Progenitor cell of endocrine pancreas (in vitro differentiated cells): ENCODE data around the gene PLAC8. TPM values are rescaled to one million over a fixed set of nuclear protein-coding genes. Genes with fewer than 3 reads are reported as not detected.

Source experiments
- DNase-seq: peaks from one replicate; pipeline ENCODE4 v3.0.0; 2021; ENCODE audit warnings: low spot score; ENCODE audit not compliant: unreplicated experiment
- H3K27ac Mint-ChIP-seq: 2 replicates; pipeline ENCODE4 v1.8.0; 2021; ENCODE audit warnings: mild to moderate bottlenecking, moderate library complexity, mixed read lengths
- H3K27me3 Mint-ChIP-seq: 2 replicates; pipeline ENCODE4 v1.8.0; 2021; ENCODE audit warnings: mixed read lengths
- H3K36me3 Mint-ChIP-seq: 2 replicates; pipeline ENCODE4 v1.8.0; 2022; ENCODE audit warnings: mixed read lengths; ENCODE audit not compliant: insufficient read depth
- H3K4me1 Mint-ChIP-seq: 2 replicates; pipeline ENCODE4 v1.8.0; 2021; ENCODE audit warnings: low read depth, mixed read lengths
- H3K4me3 Mint-ChIP-seq: 2 replicates; pipeline ENCODE4 v1.8.0; 2021; ENCODE audit warnings: low read depth, mild to moderate bottlenecking, moderate library complexity, mixed read lengths
- H3K9me3 Mint-ChIP-seq: 2 replicates; pipeline ENCODE4 v1.8.0; 2021; ENCODE audit warnings: low read depth, mixed read lengths
- CTCF ChIP-seq: fragments of 200-600 bp; sonication (generic); IDR thresholded peaks from one replicate; pipeline ENCODE4 v1.5.0; 2021; ENCODE audit warnings: antibody characterized with exemption, mild to moderate bottlenecking; ENCODE audit not compliant: unreplicated experiment
- total RNA-seq: library from RNA; stranded (reverse); gene quantifications from 2 replicates; pipeline ENCODE4 v1.2.1, GENCODE V29; 2021

Gene PLAC8
- total RNA-seq, 1 donor from 2014 or later: 4.7 TPM

GRCh38 chr4:83108101-83108861 is 6.2 kb downstream of the PLAC8 start:
- H3K27ac Mint-ChIP-seq: no peak overlapping the region
- H3K4me3 Mint-ChIP-seq: peak overlapping the region; percentile 82
- peaks cover 1% of the 10 kb centered on the region for H3K4me1 Mint-ChIP-seq
- peaks cover 11% of the 10 kb centered on the region for H3K27me3 Mint-ChIP-seq
- no peaks in the 10 kb centered on the region for H3K36me3 Mint-ChIP-seq
- no peaks in the 10 kb centered on the region for H3K9me3 Mint-ChIP-seq
- no peak for DNase-seq
- TF ChIP-seq CTCF: no peak

- H3K27me3 Mint-ChIP-seq: peaks cover 11% of the 10 kb centered on the region
- no peaks in the 10 kb centered on the region for H3K36me3 Mint-ChIP-seq
- peaks cover 1% of the 10 kb centered on the region for H3K4me1 Mint-ChIP-seq
- no peak for TF ChIP-seq CTCF
- no peak overlapping the region for H3K27ac Mint-ChIP-seq
- DNase-seq: no peak
- H3K9me3 Mint-ChIP-seq: no peaks in the 10 kb centered on the region
- H3K4me3 Mint-ChIP-seq: no peak overlapping the region
Observed at GRCh38 chr4:83107631-83108030, 6.9 kb downstream of the PLAC8 start.

GRCh38 chr4:83104991-83105390 is 9.5 kb downstream of the PLAC8 start:
- no peak overlapping the region for H3K4me3 Mint-ChIP-seq
- no peak overlapping the region for H3K27ac Mint-ChIP-seq
- H3K4me1 Mint-ChIP-seq: peaks cover 6% of the 10 kb centered on the region
- no peak for TF ChIP-seq CTCF
- DNase-seq: no peak
- H3K36me3 Mint-ChIP-seq: no peaks in the 10 kb centered on the region
- peaks cover 11% of the 10 kb centered on the region for H3K27me3 Mint-ChIP-seq
- H3K9me3 Mint-ChIP-seq: no peaks in the 10 kb centered on the region

GRCh38 chr4:83096397-83096796 is 18.1 kb downstream of the PLAC8 start:
- H3K4me1 Mint-ChIP-seq: peaks cover 6% of the 10 kb centered on the region
- no peaks in the 10 kb centered on the region for H3K27me3 Mint-ChIP-seq
- no peak for TF ChIP-seq CTCF
- H3K4me3 Mint-ChIP-seq: no peak overlapping the region
- DNase-seq: no peak
- H3K27ac Mint-ChIP-seq: no peak overlapping the region
- no peaks in the 10 kb centered on the region for H3K36me3 Mint-ChIP-seq
- no peaks in the 10 kb centered on the region for H3K9me3 Mint-ChIP-seq

GRCh38 chr4:83093060-83093640 is 21.4 kb downstream of the PLAC8 start:
- DNase-seq: no peak
- no peak for TF ChIP-seq CTCF
- Mint-ChIP-seq H3K36me3 (no peaks in the 10 kb centered on the region), H3K4me3 (no peak overlapping the region), H3K27ac (no peak overlapping the region), H3K4me1 (no peaks in the 10 kb centered on the region), H3K9me3 (no peaks in the 10 kb centered on the region), H3K27me3 (no peaks in the 10 kb centered on the region)
